SK-N-SH (cell line): ENCODE results near the gene PNKD. TPM values are rescaled to one million over a fixed set of nuclear protein-coding genes. Genes with fewer than 3 reads are reported as not detected.

Source experiments
- CTCF ChIA-PET: fragments of 300-600, 350-600 bp; formaldehyde crosslinking; extraction: SDS; loops from one replicate; lab custom pipeline; 2021; lab: Yijun Ruan, JAX
- POLR2A ChIA-PET: fragments of 350-600 bp; sonication (Branson Sonifier 250); formaldehyde crosslinking; extraction: SDS; loops from one replicate; lab custom pipeline; 2020; ENCODE audit warnings: antibody characterized with exemption, inconsistent platforms; lab: Yijun Ruan, JAX
- DNase-seq: peaks from one replicate; pipeline ENCODE4 v3.0.0; 2012
- H2AFZ ChIP-seq: fragments of 200-600 bp; sonication (generic); 2 replicates; pipeline ENCODE4 v1.8.1; 2016; ENCODE audit warnings: antibody characterized with exemption, mild to moderate bottlenecking, low read depth
- H3F3A ChIP-seq: fragments of 200-600 bp; sonication (generic); replicated peaks from 2 replicates; pipeline ENCODE3; 2016; ENCODE audit warnings: antibody characterized with exemption, mild to moderate bottlenecking; ENCODE audit not compliant: insufficient read depth
- H3K27ac ChIP-seq, 2 experiments: fragments of 200-500 bp in 1 of 2; fragments of 200-600 bp in 1 of 2; sonication (Bioruptor generic) in 1 of 2; sonication (generic), shearing (Covaris generic) in 1 of 2; 2 replicates each; pipeline versions ENCODE4 v1.5.1 to v1.6.1; 2014 to 2016; ENCODE audit warnings: low read depth in 2 of 2, inconsistent platforms in 1 of 2, low read length in 1 of 2, mild to moderate bottlenecking in 1 of 2, mixed read lengths in 1 of 2
- H3K27me3 ChIP-seq: fragments of 200-600 bp; sonication (generic), shearing (Covaris generic); 2 replicates; pipeline ENCODE4 v1.6.1; 2016; ENCODE audit warnings: mixed run types; ENCODE audit not compliant: insufficient read depth
- H3K36me3 ChIP-seq, 2 experiments: fragments of 200-500 bp in 1 of 2; fragments of 200-600 bp in 1 of 2; sonication (Bioruptor generic) in 1 of 2; sonication (generic) in 1 of 2; replicated peaks in 1 of 2; 2 replicates each; pipeline versions ENCODE3 to v1.5.1; 2014 to 2016; ENCODE audit warnings: low read length in 1 of 2, mild to moderate bottlenecking in 1 of 2; ENCODE audit not compliant: insufficient read depth in 2 of 2, control insufficient read depth in 1 of 2
- H3K4me1 ChIP-seq, 2 experiments: fragments of 200-500 bp in 1 of 2; fragments of 200-600 bp in 1 of 2; sonication (Bioruptor generic) in 1 of 2; sonication (generic), shearing (Covaris generic) in 1 of 2; 2 replicates each; pipeline versions ENCODE4 v1.5.1 to v1.6.1; 2014 to 2016; ENCODE audit warnings: low read depth in 1 of 2, low read length in 1 of 2, mixed run types in 1 of 2; ENCODE audit not compliant: insufficient read depth in 2 of 2, control insufficient read depth in 1 of 2
- H3K4me2 ChIP-seq: fragments of 200-600 bp; sonication (generic), shearing (Covaris generic); 2 replicates; pipeline ENCODE4 v1.6.1; 2017; ENCODE audit warnings: mixed run types
- H3K4me3 ChIP-seq, 2 experiments: fragments of 200-500 bp in 1 of 2; fragments of 200-600 bp in 1 of 2; sonication (Bioruptor generic) in 1 of 2; sonication (generic), shearing (Covaris generic) in 1 of 2; 2 replicates each; pipeline versions ENCODE4 v1.5.1 to v1.8.1; 2014 to 2016; ENCODE audit warnings: low read depth in 2 of 2, inconsistent platforms in 1 of 2, low read length in 1 of 2, mild to moderate bottlenecking in 1 of 2, mixed read lengths in 1 of 2, moderate library complexity in 1 of 2
- H3K79me2 ChIP-seq: fragments of 200-600 bp; sonication (generic); 2 replicates; pipeline ENCODE4 v1.8.1; 2017; ENCODE audit warnings: mild to moderate bottlenecking; ENCODE audit not compliant: insufficient read depth
- H3K9ac ChIP-seq: fragments of 200-600 bp; sonication (generic); 2 replicates; pipeline ENCODE4 v1.6.1; 2017; ENCODE audit warnings: mixed run types
- H3K9me2 ChIP-seq: fragments of 200-600 bp; sonication (generic); 2 replicates; pipeline ENCODE4 v1.6.1; 2017; ENCODE audit warnings: mixed run types
- H3K9me3 ChIP-seq: fragments of 200-600 bp; sonication (generic); 2 replicates; pipeline ENCODE4 v1.6.1; 2017; ENCODE audit warnings: mixed run types, mild to moderate bottlenecking, moderate library complexity
- H4K20me1 ChIP-seq: fragments of 200-600 bp; sonication (generic); 2 replicates; pipeline ENCODE4 v1.6.1; 2017; ENCODE audit warnings: mild to moderate bottlenecking, mixed run types; ENCODE audit not compliant: insufficient read depth
- CTCF ChIP-seq: fragments of 200-600 bp; sonication (generic); IDR thresholded peaks from 2 replicates; pipeline ENCODE4 v1.6.1; 2017; ENCODE audit warnings: antibody characterized with exemption, mild to moderate bottlenecking, moderate library complexity
- ELF1 ChIP-seq: IDR thresholded peaks from 2 replicates; pipeline ENCODE4 v1.4.0; 2012
- GABPA ChIP-seq: IDR thresholded peaks from 2 replicates; pipeline ENCODE4 v1.4.0; 2012; ENCODE audit warnings: low read depth, mild to moderate bottlenecking
- JUND ChIP-seq: IDR thresholded peaks from 2 replicates; pipeline ENCODE4 v1.4.0; 2012
- MAX ChIP-seq: IDR thresholded peaks from 2 replicates; pipeline ENCODE4 v1.4.0; 2012; ENCODE audit warnings: low read depth
- NRF1 ChIP-seq: IDR thresholded peaks from 2 replicates; pipeline ENCODE4 v1.6.1; 2012; ENCODE audit warnings: low read depth, mild to moderate bottlenecking, low read length
- PBX3 ChIP-seq: IDR thresholded peaks from 2 replicates; pipeline ENCODE4; 2012
- RFX5 ChIP-seq: IDR thresholded peaks from 2 replicates; pipeline ENCODE4 v1.6.1; 2012; ENCODE audit warnings: mild to moderate bottlenecking, improper control_type of control experiment, low read length
- SMC3 ChIP-seq: IDR thresholded peaks from 2 replicates; pipeline ENCODE4 v1.6.1; 2012; ENCODE audit warnings: low read depth, low read length, improper control_type of control experiment
- YY1 ChIP-seq: IDR thresholded peaks from 2 replicates; pipeline ENCODE4 v1.4.0; 2012; ENCODE audit warnings: low read depth, mild to moderate bottlenecking
- ZBTB33 ChIP-seq: IDR thresholded peaks from 2 replicates; pipeline ENCODE4 v1.4.0; 2012; ENCODE audit warnings: low read depth, borderline replicate concordance
- WGBS: methylation state at CpG from one replicate; pipeline ENCODE4 v1.1.6; 2017; ENCODE audit warnings: low lambda C conversion rate; 5-methylcytosine and 5-hydroxymethylcytosine counted together
- polyA plus RNA-seq, 3 experiments: library from polyadenylated mRNA; depleted of rRNA; stranded (reverse); fragments of >200 nt; gene quantifications; 2 replicates each; pipeline ENCODE4 v1.2.3, GENCODE V29; 2012

Gene PNKD
- polyA plus RNA-seq, 1 of the 3 experiments (the other 2 are of a cell fraction) = 101 TPM

GRCh38 chr2:218291318-218292047, 21.2 kb downstream of the PNKD start:
- Histone ChIP-seq H3K27me3 (no peaks in the 10 kb centered on the region), H3K9me3 (no peaks in the 10 kb centered on the region), H3K79me2 (no peaks in the 10 kb centered on the region), H2AFZ (no peak overlapping the region), H3K36me3 (no peaks in the 10 kb centered on the region), H3K9ac (no peak overlapping the region), H4K20me1 (no peaks in the 10 kb centered on the region), H3F3A (peaks cover 12% of the 10 kb centered on the region), H3K4me3 (no peak overlapping the region), H3K4me1 (peaks cover 8 to 10% of the 10 kb centered on the region in 2 experiments; a peak in 2 of 4 replicates), H3K9me2 (no peaks in the 10 kb centered on the region), H3K4me2 (no peak overlapping the region), H3K27ac (no peak overlapping the region)
- CTCF ChIA-PET = interaction anchor here (0.7 to 2.0 kb wide), 4 partner anchors 10 to 65 kb away, joined by 3 to 5 read pairs (median 4); partner anchors contain the start of gene CATIP
- 60% methylated on average over 9 of the region's 12 CpGs for WGBS
- no peak for TF ChIP-seq ZBTB33
- no peak for TF ChIP-seq NRF1
- no peak for TF ChIP-seq MAX
- no peak for TF ChIP-seq YY1
- no peak for TF ChIP-seq CTCF
- TF ChIP-seq ELF1 = no peak
- no peak for TF ChIP-seq GABPA
- TF ChIP-seq SMC3 = no peak
- TF ChIP-seq RFX5 = no peak
- no peak for TF ChIP-seq PBX3
- no peak for TF ChIP-seq JUND
- POLR2A ChIA-PET = no interaction called here
- DNase-seq = no peak
